ENCODE results near the gene RNF157.

DNA sequence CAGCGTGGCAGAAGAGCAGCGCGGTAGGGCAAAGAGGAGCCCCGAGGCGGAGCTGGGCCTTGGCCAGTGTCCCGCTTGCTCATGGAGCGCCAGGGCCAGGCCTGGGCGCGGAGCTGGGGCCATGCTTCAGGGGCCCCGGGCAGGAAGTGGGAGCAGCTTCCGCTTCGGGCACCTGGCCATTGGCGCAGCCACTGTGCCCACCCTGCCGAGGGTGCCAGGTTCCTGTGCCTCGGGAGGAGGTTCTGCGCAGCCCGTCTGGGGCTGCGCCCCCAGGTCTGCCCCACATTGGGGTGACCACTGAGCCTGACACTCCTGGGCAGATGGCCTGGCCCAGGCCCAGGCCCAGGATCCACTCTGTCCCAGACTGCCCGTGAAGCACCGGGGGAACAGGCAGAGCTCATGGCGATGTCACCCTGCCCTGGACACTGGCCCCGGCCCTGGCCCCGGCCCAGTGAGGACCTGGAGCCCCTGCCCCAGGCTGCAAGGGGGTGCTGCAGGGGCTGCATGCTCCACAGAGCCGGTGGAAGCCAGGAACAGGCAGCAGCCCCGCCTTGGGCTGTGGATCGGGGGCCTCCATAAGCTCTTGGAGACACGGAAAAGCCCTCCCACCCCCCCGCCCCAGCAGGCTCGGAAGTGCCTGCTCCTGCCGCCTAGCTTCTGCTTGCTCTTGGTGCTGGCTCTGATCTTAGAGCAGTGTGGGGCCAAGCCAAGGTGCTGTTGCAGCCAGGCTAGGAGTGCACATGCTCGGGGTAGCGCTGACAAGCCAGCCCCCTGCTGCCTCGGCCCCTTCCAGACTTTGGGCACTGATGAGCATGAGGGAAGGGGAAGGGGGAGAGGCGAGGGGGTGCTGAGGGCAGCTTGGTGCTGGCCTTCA lies 63.4 kb downstream of the RNF157 start:
- no peak for TF ChIP-seq POLR2A (IDR thresholded peaks at IDR 0.05)
- TF ChIP-seq, protein P1, sequence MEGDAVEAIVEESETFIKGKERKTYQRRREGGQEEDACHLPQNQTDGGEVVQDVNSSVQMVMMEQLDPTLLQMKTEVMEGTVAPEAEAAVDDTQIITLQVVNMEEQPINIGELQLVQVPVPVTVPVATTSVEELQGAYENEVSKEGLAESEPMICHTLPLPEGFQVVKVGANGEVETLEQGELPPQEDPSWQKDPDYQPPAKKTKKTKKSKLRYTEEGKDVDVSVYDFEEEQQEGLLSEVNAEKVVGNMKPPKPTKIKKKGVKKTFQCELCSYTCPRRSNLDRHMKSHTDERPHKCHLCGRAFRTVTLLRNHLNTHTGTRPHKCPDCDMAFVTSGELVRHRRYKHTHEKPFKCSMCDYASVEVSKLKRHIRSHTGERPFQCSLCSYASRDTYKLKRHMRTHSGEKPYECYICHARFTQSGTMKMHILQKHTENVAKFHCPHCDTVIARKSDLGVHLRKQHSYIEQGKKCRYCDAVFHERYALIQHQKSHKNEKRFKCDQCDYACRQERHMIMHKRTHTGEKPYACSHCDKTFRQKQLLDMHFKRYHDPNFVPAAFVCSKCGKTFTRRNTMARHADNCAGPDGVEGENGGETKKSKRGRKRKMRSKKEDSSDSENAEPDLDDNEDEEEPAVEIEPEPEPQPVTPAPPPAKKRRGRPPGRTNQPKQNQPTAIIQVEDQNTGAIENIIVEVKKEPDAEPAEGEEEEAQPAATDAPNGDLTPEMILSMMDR (IDR thresholded peaks at IDR 0.05 in 4 of 5, conservative IDR thresholded peaks at IDR 0.05 in 1 of 5) = no peak

Data from gastrocnemius medialis (tissue), 4 donors.